ENCODE data around the gene FBXO48.
"Not testable (repeated sequence)": the region's sequence is repeated elsewhere in the genome, so short reads cannot be mapped to it uniquely, and the experiment has no call there.

FBXO48 gene

GRCh38 chr2:68467077-68467960, at the start of gene FBXO48, which contains the start of gene APLF:
FBXO48 (minus strand) TSS chr2:68467294; CDS start chr2:68465145, 2,149 bp downstream.
APLF (plus strand) TSS chr2:68467585; CDS start chr2:68467732, 147 bp downstream.
- DNase-seq (ENCODE audit: low read depth): peak; percentile 96

GRCh38 chr2:68516051-68516955, 49.2 kb upstream of the FBXO48 start:
- no peak for DNase-seq (ENCODE audit: low read depth)

- no peak for DNase-seq (ENCODE audit: low read depth)
Observed at GRCh38 chr2:68514316-68514929, 47.3 kb upstream of the FBXO48 start.

GRCh38 chr2:68512966-68513365, 45.9 kb upstream of the FBXO48 start:
- no peak for DNase-seq (ENCODE audit: low read depth)

GRCh38 chr2:68512326-68512725, 45.2 kb upstream of the FBXO48 start:
- DNase-seq (ENCODE audit: low read depth): no peak

- DNase-seq (ENCODE audit: low read depth): no peak
Observed at GRCh38 chr2:68506170-68506569, 39.1 kb upstream of the FBXO48 start.

GRCh38 chr2:68505603-68506159, 38.6 kb upstream of the FBXO48 start:
- no peak for DNase-seq (ENCODE audit: low read depth)

- no peak for DNase-seq (ENCODE audit: low read depth)
Observed at GRCh38 chr2:68501768-68502167, 34.7 kb upstream of the FBXO48 start.

- DNase-seq (ENCODE audit: low read depth): no peak
Observed at GRCh38 chr2:68500649-68501048, 33.6 kb upstream of the FBXO48 start.

GRCh38 chr2:68499133-68499532, 32.0 kb upstream of the FBXO48 start:
- DNase-seq (ENCODE audit: low read depth): no peak

- no peak for DNase-seq (ENCODE audit: low read depth)
Observed at GRCh38 chr2:68491582-68491981, 24.5 kb upstream of the FBXO48 start.

- no peak for DNase-seq (ENCODE audit: low read depth)
Observed at GRCh38 chr2:68489282-68489681, 22.2 kb upstream of the FBXO48 start.

- not testable (repeated sequence) for DNase-seq (ENCODE audit: low read depth)
Observed at GRCh38 chr2:68488605-68489004, 21.5 kb upstream of the FBXO48 start.

GRCh38 chr2:68487773-68488355, 20.8 kb upstream of the FBXO48 start:
- no peak for DNase-seq (ENCODE audit: low read depth)

GRCh38 chr2:68483011-68483410, 15.9 kb upstream of the FBXO48 start:
- no peak for DNase-seq (ENCODE audit: low read depth)

- no peak for DNase-seq (ENCODE audit: low read depth)
Observed at GRCh38 chr2:68482296-68482820, 15.3 kb upstream of the FBXO48 start.

GRCh38 chr2:68478688-68479087, 11.6 kb upstream of the FBXO48 start:
- no peak for DNase-seq (ENCODE audit: low read depth)

GRCh38 chr2:68476454-68476853, 9.4 kb upstream of the FBXO48 start:
- DNase-seq (ENCODE audit: low read depth): no peak

- DNase-seq (ENCODE audit: low read depth): no peak
Observed at GRCh38 chr2:68475576-68475975, 8.5 kb upstream of the FBXO48 start.

- DNase-seq (ENCODE audit: low read depth): no peak
Observed at GRCh38 chr2:68475110-68475509, 8.0 kb upstream of the FBXO48 start.

- DNase-seq (ENCODE audit: low read depth): no peak
Observed at GRCh38 chr2:68472796-68473414, 5.8 kb upstream of the FBXO48 start.
